IPS-15b (cell line): ENCODE data around the gene CARS1.

Experiments used
- H3K27me3 ChIP-seq: one replicate; pipeline ENCODE4 v1.6.1; 2013; ENCODE audit warnings: low read length; ENCODE audit not compliant: control insufficient read depth, insufficient read depth
- H3K36me3 ChIP-seq: one replicate; pipeline ENCODE4 v1.6.1; 2013; ENCODE audit warnings: low read length; ENCODE audit not compliant: control insufficient read depth, insufficient read depth
- H3K4me1 ChIP-seq: one replicate; pipeline ENCODE4 v1.6.1; 2013; ENCODE audit warnings: mild to moderate bottlenecking, low read length; ENCODE audit not compliant: control insufficient read depth, insufficient read depth
- H3K4me3 ChIP-seq: one replicate; pipeline ENCODE4 v1.5.1; 2013; ENCODE audit warnings: low read depth, low read length
- H3K9ac ChIP-seq: one replicate; pipeline ENCODE4 v1.6.1; 2013; ENCODE audit warnings: low read depth, mild to moderate bottlenecking, low read length
- H3K9me3 ChIP-seq: one replicate; pipeline ENCODE4 v1.6.1; 2013; ENCODE audit warnings: mild to moderate bottlenecking, low read length; ENCODE audit not compliant: control insufficient read depth, insufficient read depth

Gene CARS1

DNA sequence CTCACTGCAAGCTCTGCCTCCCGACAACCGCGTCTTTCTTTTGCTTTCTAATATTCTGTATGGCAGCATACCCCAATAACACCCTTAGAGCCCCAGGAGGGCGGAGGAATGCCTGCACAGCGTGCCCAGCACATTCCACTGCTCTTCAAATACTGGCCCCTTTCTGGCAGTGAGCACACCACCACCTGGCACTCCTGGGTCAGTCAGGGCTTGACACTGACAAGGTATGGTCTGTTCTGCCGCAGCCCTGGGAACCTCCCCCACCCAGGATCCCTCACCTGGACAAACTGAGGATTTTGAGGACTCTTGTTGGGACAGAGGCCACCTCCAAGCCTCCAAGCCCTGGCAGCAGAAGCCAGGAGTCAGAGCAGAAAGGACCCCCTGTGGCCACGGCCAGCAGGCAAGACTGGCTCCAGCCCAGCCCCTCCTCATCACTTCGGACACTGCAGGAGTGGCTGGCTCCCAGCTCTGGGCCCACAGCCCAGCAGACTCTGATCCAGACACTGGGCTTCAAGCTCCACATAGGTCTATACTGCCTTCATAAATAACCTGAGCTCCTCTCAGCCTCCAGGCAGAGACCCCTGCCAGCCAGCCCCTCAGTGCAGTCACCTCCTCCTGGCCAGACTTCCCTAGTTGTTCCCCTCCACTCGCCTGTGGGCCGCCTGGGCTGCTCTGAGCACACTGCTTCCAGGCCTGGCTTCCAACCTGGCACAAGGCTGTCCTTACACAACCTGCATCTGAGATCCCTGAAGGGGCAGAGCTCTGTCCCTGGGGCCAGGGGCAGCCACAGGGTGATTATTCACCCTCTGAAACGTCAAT is 14.5 kb downstream of the CARS1 start:
- Histone ChIP-seq H3K36me3 (peaks cover 38% of the 10 kb centered on the region), H3K9me3 (no peaks in the 10 kb centered on the region), H3K4me3 (no peak overlapping the region), H3K4me1 (no peaks in the 10 kb centered on the region), H3K9ac (peak overlapping the region; percentile 37), H3K27me3 (no peaks in the 10 kb centered on the region)

DNA sequence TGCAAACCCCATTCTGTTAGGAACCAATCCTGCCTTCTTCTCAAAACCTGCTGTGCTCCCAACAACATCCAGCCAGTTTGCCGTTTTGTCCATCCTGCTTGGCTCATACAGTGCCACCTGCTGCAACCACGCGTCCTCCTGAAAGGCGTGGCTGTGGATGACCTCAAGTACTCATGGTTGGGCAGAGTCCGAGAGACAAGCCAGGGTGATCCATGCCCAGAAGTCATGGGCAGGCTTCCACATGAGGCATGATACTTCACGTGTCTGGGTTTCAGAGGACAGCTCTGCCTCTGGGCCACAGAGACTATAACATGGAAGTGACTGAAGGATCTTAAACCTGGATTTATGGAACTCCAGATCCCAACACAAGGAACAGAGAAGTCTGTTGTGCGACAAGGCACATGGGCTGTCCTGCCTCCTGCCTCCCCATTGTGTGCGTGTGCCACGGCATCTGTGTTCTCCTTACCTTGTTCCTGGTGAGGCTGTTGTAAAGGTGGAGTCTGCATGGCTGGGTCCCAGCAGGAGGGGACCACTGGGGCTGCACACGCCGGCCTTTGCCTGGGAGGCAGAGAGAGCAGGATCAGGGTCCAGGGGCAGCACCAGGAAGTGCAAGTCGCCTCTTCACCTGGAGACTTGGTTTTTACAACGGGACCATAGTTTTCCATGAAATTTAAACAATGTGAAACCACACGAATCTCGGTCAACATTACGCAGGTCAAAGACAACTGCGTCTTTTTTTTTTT is 15.4 kb downstream of the CARS1 start:
- H3K4me3 ChIP-seq, result no peak overlapping the region
- H3K27me3 ChIP-seq, result no peaks in the 10 kb centered on the region
- H3K4me1 ChIP-seq, result no peaks in the 10 kb centered on the region
- H3K9ac ChIP-seq, result no peak overlapping the region
- H3K36me3 ChIP-seq, result peaks cover 42% of the 10 kb centered on the region
- no peaks in the 10 kb centered on the region for H3K9me3 ChIP-seq

DNA sequence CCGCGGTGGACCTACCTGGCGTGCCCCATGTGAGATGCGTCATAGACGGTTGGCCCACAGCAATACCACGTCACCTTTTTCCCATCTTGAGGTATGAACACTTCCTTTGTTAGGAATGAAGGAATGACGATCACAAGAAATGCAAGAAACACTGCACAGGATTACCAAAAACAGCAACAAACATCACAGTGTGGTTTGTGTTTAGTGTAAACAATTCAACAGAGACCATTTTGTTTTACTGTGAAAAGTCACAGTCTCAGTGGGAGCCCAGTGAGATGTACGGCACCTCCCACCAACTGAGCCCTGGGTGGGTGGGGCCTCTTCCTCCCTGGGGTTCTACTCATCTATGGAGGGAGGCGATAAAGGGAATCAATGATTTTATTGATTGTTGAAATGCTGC is 16.3 kb downstream of the CARS1 start:
- Histone ChIP-seq H3K4me3 (no peak overlapping the region), H3K27me3 (no peaks in the 10 kb centered on the region), H3K4me1 (no peaks in the 10 kb centered on the region), H3K36me3 (peaks cover 51% of the 10 kb centered on the region), H3K9me3 (no peaks in the 10 kb centered on the region), H3K9ac (no peak overlapping the region)

DNA sequence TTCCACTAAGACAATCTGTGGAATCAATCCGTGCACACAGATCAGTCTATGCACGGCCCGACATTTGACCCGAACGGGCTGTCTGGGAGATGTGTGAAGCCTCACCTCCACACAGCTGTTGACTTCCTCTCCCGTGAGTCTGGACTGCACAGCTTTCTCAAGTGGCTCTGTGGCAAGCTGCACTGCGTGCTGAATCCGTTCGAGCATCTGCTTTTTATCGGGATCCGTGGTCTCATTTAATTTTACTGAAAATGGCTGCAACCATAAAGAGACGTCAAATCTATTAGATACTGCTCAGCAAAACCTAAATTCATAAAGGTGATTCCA is 19.3 kb downstream of the CARS1 start:
- Histone ChIP-seq H3K36me3 (peaks cover 42% of the 10 kb centered on the region), H3K4me3 (no peak overlapping the region), H3K27me3 (no peaks in the 10 kb centered on the region), H3K4me1 (no peaks in the 10 kb centered on the region), H3K9ac (no peak overlapping the region), H3K9me3 (no peaks in the 10 kb centered on the region)

DNA sequence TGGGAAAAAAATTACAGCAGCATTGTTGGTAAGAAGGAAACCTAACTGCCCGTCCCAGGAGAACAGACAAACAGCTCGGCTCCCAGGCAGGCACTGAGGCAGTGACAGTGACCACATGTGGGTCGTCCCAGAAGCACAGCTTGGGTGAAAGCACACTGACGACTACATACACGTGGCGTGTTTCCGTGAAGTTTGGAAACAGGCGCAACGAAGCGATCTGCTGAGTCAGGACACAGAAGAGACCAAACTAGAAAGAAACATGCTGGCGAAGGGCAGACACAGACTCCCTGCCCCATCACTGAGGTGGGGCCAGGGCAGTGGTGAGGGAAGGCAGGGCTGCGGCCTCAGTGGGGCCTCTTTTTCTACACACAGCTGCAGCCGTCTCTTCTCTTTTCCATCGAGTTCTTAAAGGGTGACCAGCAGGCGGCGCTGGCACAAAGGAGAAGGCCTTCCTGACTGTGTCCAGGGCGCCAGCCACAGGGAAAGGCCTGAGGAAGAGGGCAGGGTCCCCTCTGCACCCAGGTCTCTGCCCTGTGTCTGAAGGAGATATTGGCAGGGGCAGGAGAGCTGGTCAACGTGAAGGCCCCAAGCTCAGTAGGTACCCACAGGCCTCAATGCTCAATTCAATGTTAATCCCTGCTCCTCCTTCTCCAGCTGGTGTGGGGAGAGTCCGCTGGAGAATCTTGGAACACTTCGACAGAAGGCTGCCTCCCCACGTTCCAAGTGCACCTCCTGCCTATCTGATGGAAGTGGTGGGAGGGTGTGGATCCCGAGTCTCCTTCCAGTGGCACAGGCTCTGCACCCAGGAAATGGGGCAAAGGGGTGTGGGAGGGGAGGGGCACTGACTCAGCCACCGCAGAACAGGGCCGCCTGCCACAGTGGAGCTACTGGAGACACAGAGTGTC is 19.9 kb downstream of the CARS1 start:
- Histone ChIP-seq H3K36me3 (peaks cover 36% of the 10 kb centered on the region), H3K27me3 (no peaks in the 10 kb centered on the region), H3K9me3 (no peaks in the 10 kb centered on the region), H3K4me1 (no peaks in the 10 kb centered on the region), H3K9ac (no peak overlapping the region), H3K4me3 (no peak overlapping the region)

DNA sequence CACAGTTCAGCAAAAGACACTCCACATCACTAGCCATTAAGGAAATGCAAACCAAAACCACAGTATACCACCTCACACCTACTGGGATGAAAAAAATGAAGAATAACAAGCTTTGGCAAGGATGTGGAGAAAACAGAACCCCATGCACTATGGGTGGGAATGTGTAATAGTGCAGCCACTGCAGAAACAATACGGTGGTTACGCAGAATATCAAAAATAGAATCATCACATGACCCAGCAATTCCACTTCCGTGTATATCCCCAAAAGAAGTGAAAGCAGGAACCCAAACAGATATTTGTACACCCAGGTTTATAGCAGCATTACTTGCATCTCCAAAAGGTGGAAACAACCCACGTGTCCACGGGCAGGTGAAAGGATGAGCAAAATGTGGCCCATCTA is 20.8 kb downstream of the CARS1 start:
- H3K9me3 ChIP-seq, result no peaks in the 10 kb centered on the region
- H3K4me3 ChIP-seq, result no peak overlapping the region
- H3K4me1 ChIP-seq, result no peaks in the 10 kb centered on the region
- no peak overlapping the region for H3K9ac ChIP-seq
- H3K27me3 ChIP-seq, result no peaks in the 10 kb centered on the region
- peaks cover 33% of the 10 kb centered on the region for H3K36me3 ChIP-seq

DNA sequence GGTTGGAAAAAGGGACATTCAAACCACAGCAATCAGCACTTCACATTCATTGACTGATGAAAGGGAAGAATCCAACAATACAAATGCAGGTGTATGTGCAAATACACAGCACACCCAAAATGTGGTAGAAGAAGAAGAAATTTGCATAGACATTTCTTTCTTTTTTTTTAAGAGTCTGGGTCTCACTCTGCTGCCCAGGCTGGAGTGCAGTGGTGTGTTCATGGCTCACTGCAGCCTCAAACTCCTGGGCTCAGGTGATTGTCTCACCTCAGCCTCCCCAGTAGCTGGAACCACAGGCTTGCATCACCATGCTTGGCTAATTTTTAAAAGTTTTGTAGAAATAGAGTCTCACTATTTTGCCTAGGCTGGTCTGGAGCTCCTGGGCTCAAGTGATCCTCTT is 21.9 kb downstream of the CARS1 start:
- H3K4me1 ChIP-seq, result no peaks in the 10 kb centered on the region
- peaks cover 27% of the 10 kb centered on the region for H3K36me3 ChIP-seq
- no peak overlapping the region for H3K4me3 ChIP-seq
- no peaks in the 10 kb centered on the region for H3K27me3 ChIP-seq
- no peak overlapping the region for H3K9ac ChIP-seq
- no peaks in the 10 kb centered on the region for H3K9me3 ChIP-seq

DNA sequence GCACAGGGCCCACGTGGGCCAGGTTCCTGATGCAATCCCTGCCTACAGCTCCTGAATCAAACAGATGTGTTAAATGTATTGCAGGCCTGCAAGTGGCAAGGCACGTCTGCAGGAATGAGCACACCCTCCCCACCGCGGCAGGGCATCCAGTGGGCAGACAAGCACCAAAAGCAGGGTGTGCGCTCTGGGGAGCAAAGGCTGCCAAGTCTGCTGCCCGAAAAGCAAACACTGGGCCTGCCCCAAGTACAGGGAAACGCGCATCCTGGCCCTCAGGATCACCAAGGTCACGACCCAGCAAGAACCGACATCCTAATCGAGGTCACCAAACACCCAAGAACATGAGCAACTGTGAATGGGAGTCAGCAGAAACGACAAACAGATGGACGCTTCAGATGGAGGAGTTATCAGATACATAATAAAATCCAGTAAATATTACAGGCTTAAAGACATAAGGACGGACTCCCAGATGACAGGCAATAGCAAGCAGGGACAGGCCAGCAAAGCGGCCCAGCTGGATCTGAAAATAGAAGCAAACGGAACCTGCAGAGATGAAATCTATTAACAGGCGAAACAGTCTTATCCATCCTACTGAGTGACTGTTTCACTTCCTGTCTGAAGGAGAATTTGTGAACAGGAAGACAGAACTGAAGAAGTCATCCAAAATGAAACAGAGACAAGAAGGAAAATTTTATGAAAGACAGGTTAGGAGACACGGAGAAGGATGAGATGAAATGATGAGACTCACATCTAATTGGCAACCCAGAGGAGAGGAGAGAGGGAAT is 26.7 kb downstream of the CARS1 start:
- Histone ChIP-seq H3K27me3 (no peaks in the 10 kb centered on the region), H3K4me3 (no peak overlapping the region), H3K9ac (no peak overlapping the region), H3K36me3 (peaks cover 32% of the 10 kb centered on the region), H3K4me1 (no peaks in the 10 kb centered on the region), H3K9me3 (no peaks in the 10 kb centered on the region)

DNA sequence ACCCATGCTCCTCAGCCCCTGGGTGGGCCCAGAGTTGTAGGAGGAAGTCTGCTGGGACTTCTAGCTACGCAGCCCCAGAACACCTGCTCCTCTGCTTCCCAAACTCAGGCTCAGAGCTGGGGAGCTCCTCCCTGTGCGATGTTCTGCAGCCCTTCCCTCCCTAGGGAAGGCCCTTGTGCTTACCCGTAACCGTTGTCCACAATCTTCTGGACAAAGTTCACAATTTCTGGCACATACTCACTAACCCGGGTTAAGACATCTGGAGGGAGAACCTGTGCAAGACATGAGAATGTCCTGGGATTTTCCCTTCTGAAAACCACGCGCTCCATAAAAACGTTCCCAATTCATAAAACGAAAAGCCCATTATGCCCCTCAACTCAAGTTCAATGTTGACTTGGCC is 28.4 kb downstream of the CARS1 start:
- no peak overlapping the region for H3K4me3 ChIP-seq
- H3K9ac ChIP-seq, result no peak overlapping the region
- no peaks in the 10 kb centered on the region for H3K27me3 ChIP-seq
- H3K9me3 ChIP-seq, result no peaks in the 10 kb centered on the region
- peaks cover 36% of the 10 kb centered on the region for H3K36me3 ChIP-seq
- H3K4me1 ChIP-seq, result no peaks in the 10 kb centered on the region

DNA sequence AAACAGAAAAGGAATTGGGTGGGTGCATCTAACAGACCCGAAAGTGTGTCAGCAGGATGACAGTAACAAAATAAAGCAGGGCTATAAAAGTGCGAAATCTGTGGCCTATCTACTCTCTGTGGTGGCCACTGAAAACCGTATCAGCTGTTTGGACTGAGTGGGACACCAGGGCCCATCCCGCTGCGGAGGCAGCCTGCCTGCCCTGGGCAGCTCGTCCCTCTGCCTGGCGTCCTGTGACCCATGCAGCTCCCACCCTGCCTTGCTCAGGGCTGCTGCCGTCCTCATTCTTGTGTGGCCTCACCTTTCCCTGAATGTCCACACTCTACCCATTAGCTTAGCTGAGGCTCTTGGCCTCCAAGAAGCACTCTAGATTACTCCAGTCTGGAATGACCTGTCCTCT is 30.4 kb downstream of the CARS1 start:
- Histone ChIP-seq H3K4me3 (no peak overlapping the region), H3K4me1 (no peaks in the 10 kb centered on the region), H3K9me3 (no peaks in the 10 kb centered on the region), H3K36me3 (peaks cover 36% of the 10 kb centered on the region), H3K9ac (no peak overlapping the region), H3K27me3 (no peaks in the 10 kb centered on the region)

DNA sequence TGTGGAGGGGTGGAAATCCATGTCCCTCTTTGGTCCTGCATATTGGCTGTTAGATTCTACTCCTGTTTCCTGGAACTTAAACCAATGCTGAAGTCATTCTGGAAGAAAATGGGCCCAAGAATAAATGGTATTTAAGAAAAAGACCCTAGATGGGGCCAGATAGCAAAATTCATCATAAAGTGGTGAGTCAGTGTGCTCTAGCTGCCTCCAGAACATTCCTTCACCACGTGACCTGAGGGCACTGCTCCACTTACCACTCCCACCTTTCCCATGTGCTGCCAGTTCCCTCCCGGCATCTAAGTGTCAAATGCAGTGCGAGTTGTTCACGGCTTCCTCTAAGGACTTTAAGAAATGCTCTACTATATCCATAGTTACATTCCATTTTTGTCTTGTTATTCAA is 34.2 kb downstream of the CARS1 start:
- Histone ChIP-seq H3K4me3 (no peak overlapping the region), H3K9ac (no peak overlapping the region), H3K27me3 (no peaks in the 10 kb centered on the region), H3K4me1 (no peaks in the 10 kb centered on the region), H3K9me3 (no peaks in the 10 kb centered on the region), H3K36me3 (peaks cover 34% of the 10 kb centered on the region)
